ENCODE data around the gene NVL.
A peak's percentile ranks its signal among the peaks of the same experiment; 100 is the strongest.

Gene NVL

DNA sequence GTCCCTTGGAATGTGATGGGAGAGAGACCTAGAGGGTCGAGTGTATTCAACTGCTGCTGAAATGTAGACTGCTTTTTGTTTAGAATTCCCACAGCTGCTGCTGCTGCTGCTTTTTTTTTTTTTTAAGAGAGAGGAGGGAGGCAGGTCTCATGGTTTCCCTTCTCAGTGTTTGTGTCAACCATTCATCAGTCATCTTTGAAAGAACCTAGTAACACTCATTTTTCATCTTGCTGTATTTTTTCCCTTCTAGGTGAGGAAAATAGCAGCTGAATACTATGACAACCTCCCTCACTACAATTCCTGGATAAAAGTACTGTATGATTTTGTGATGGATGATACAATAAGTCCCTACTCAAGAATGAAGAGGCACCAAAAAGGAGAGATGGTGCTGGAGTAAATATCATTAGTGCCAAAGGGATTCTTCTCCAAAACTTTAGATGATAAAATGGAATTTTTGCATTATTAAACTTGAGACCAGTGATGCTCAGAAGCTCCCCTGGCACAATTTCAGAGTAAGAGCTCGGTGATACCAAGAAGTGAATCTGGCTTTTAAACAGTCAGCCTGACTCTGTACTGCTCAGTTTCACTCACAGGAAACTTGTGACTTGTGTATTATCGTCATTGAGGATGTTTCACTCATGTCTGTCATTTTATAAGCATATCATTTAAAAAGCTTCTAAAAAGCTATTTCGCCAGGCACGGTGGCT lies 137.7 kb downstream of the NVL start:
- DNase-seq: no peak

DNA sequence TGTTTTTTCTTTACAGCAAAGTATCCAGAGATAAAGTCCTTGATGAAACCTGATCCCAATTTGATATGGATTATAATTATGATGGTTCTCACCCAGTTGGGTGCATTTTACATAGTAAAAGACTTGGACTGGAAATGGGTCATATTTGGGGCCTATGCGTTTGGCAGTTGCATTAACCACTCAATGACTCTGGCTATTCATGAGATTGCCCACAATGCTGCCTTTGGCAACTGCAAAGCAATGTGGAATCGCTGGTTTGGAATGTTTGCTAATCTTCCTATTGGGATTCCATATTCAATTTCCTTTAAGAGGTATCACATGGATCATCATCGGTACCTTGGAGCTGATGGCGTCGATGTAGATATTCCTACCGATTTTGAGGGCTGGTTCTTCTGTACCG lies 140.4 kb downstream of the NVL start:
- DNase-seq: no peak

DNA sequence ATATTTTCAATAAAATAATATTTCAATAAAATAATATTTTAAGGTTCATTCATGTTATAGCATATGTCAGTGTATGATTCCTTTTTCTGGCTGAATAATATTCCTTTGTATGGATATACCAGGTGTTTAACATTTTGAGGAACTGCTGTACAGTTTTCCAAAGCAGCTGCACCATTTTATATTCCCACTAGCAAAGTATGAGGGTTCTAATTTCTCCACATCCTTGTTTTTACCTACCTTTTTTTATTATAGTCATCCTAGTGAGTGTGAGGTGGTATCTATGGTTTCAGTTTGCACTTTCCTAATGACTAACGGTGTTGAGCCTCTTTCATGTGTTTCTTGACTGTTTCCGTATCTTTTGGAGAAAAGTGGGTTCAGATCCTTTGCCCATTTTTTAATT lies 141.7 kb downstream of the NVL start:
- no peak for DNase-seq

DNA sequence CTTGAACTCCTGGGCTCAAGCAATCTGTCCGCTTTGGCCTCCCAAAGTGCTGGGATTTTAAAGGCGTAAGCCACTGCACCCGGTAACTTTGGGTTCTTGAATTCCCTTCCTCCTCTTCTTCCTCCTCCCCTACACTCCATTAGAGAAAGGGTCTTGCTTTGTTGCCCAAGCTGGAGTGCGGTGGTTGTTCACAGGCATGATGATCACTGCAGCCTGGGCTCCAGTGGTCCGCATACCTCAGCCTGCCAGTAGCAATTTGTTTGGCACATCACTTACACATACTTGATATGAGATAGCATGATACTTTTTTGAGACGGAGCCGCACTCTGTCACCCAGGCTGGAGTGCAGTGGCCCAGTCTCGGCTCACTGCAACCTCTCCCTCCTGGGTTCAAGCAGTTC lies 144.8 kb downstream of the NVL start:
- no peak for DNase-seq

DNA sequence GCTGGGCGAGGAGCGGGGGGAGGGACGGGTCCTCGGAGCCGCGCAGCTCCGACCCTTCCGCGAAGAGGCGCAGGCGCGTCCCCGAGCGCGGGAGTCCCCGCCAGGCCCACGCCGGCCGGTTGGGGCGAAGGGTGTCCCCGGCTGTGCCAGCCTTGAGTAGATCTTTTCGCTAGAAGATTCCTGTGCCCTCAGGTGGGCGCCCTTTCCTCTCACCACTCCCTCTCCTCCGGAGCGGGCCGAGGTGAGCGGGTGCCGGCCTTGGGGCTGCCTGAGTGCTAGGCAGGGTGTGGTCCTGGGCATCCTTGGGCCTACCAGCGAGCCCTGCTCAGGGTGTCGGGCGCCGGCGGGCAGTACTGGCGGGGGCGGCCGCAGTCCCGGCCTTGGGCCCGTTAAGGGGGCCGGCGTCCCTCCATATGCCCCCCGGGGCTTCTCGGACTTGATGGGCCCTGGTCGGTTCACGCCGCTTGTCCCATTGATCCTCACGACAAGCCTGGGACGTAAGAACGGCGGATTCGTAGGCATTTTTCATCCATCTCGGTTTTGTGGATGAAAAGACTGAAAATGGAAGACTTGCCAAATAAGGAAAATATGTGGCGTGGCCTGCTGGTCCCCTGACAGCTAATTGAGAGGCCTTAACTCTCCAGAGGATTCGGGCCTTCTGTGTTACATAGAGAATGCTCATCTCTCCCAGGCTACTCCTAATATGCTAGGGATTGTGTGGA lies 146.2 kb downstream of the NVL start:
- peak; percentile 84 for DNase-seq

DNA sequence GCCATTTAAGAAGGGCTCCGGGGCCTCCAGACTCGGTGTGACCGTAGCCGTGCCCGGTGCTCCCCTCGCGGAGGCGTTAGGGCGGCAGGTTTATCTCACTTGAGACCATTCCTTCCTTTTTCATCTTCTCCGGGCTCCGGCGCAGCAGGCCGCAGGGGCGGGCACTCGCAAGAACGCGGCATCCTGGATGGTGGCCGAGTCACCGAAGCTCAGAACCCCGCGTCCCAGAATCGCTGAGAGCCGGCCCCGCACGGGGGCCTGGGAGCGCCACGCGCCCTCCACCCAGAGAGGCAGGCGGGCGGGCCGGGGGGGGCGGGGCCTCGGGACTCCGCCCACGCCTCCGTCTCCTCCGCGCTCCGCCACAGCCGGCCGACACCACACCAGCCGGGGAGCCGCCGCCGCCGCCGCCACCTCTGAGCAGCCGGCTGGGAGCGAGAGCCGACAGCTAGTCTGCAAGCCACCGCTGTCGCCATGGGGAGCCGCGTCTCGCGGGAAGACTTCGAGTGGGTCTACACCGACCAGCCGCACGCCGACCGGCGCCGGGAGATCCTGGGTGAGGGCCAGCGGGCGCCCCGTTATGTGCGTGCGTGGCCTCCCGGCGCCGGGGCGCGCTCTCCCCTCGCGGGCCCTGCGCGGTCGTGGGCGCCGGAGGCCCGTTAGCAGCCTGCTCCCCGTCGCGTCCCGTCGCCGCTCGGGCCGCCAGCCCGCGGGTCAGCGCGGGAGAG lies 146.9 kb downstream of the NVL start, which contains the start of gene DEGS1:
DEGS1 (plus strand) TSS at position 375 of the 725 bp plus-strand sequence; CDS start at position 472, 97 bp downstream.
- DNase-seq: peak; percentile 91

DNA sequence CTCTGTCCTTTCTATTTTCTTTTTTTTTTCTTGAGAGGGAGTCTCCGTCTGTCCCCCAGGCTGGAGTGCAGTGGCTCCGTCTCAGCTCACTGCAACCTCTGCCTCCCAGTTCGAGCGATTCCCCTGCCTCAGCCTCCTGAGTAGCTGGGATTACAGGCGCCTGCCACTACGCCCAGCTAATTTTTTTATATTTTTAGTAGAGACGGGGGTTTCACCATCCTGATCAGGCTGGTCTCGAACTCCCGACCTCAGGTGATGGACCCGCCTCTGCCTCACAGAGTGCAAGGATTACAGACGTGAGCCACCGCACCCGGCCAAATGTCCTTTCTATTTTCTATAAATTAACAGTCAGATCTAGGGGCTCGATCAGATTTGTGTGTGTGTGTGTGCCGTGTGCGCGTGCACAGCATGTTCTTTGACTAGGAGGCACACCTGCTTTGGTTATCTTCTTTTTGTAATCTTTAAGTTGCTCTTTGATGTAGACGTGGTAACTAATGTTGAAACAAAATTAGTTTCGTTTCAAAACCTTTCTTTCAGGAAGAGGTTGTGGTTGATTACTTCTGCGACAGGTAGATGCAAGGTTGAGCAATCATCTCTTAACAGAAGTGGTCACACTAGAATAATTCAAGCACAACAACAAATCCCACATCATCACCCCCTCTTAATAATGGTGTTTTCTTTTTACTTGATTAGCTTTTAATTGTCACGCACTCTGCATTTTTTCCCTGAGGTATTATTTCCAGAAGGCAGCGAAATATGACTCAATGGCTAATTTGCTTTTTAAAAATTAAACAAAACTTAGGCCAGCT lies 147.7 kb downstream of the NVL start:
- peak; percentile 75 for DNase-seq

DNA sequence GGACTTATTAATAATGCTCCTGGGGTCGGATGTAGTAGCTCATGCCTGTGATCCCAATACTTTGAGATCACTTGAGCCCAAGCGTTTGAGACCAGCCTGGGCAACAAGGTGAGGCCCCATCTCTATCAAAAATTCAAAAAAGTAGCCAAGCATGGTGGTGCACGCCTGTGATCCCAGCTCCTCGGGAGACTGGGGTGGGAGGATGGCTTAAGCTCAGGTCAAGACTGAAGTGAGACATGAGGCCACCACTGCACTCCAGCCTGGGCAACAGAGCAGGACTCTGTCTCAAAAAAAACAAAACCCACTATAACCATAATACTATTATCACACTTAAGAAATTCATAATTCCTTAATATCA lies 148.5 kb downstream of the NVL start:
- DNase-seq: no peak

DNA sequence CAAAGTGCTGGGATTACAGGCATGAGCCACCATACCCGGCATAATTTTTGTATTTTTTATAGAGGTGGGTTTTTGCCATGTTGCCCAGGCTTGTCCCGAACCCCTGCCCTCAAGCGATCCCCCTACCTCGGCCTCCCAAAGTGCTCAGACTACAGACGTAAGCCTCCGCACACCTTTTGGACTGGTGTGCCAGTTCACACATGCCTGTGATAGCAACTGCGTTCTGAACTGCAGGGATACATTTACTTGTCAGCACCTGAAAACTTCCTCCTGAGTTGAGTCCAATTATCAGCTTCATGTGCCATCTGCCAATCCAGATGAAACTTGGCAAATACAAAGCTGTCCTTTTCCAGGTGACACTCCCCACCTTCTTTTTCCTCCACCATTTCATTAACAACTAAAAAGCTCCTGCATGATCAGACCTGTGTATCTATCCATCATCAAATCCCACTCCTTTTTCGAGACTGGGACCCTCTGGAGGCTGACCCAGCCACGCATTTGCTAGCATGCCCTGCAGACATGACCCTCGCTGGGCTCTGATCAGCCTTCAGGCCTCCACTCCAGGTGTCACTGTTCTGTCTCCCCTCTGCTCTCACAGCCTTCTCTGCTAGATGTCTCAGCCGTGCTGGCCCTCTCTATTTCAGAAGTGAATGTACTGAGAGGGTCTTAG lies 149.1 kb downstream of the NVL start:
- no peak for DNase-seq

DNA sequence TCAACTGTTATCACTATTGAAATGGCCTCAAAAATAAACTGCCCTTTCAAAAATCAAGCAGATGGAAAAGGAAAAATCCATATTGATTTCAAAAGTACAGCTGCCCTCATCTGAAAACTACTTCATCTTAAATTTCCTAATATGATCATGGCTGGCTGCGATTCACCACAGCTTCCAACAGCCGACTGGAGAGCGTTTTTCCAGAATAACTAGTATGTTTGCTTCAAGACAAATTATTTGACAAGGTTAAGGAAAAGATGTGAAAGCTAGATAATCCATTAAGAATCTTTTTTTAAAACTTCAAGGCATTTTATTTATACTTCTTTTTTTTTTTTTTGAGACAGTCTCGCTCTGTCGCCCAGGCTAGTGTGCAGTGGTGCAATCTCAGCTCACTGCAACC lies 151.1 kb downstream of the NVL start:
- no peak for DNase-seq

DNA sequence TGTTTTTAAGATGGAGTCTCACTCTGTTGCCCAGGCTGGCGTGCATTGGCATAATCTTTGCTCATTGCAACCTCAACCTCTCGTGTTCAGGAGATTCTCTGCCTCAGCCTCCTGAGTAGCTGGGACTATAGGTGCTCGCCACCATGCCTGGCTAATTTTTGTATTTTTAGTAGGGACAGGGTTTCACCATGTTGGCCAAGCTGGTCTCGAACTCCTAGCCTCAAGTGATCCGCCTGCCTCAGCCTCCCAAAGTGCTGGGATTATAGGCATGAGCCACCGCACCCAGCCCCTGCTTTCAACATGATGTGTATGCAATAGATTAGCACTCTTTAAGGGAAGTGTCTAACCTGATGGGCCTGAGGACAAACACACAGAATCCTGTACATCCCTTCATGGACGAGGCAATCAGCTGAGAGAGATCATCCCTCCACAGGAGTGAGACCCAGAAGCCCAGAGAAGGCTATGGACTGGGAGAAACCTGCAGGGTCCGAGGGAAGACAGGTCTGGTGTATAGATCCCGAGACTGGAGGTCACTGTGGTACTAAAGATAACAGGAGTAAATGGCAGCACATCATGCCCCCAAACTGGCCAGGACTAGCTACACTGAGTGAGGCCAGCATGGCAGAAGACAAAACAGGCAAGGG lies 152.5 kb downstream of the NVL start:
- DNase-seq: no peak

Measured in activated CD8-positive, alpha-beta memory T cell treated with anti-CD3 and anti-CD28 coated beads, Interleukin-2, amount 50 U/mL, for 48 hours (primary cell).